Measurements from ENCODE around the gene TMEM165.
"Not testable (repeated sequence)": the region's sequence is repeated elsewhere in the genome, so short reads cannot be mapped to it uniquely, and the experiment has no call there.

TMEM165 gene

GRCh38 chr4:55395529-55396307, at the start of gene TMEM165:
Gene TMEM165, plus strand, starts transcription at chr4:55395957. Its CDS starts 233 bp downstream, at chr4:55396190.
- no peak for DNase-seq (ENCODE audit: low read depth, low spot score)

- no peak for DNase-seq (ENCODE audit: low read depth, low spot score)
Observed at GRCh38 chr4:55345980-55346850, 49.5 kb upstream of the TMEM165 start, which contains the start of gene SRD5A3. Gene SRD5A3, plus strand, starts transcription at chr4:55346242. Its CDS starts 95 bp downstream, at chr4:55346337.

GRCh38 chr4:55346851-55347255, 48.9 kb upstream of the TMEM165 start:
- no peak for DNase-seq (ENCODE audit: low read depth, low spot score)

- no peak for DNase-seq (ENCODE audit: low read depth, low spot score)
Observed at GRCh38 chr4:55347610-55348228, 48.0 kb upstream of the TMEM165 start.

GRCh38 chr4:55348466-55348865, 47.3 kb upstream of the TMEM165 start:
- DNase-seq (ENCODE audit: low read depth, low spot score) = no peak

GRCh38 chr4:55350870-55351269, 44.9 kb upstream of the TMEM165 start:
- DNase-seq (ENCODE audit: low read depth, low spot score) = not testable (repeated sequence)

GRCh38 chr4:55351824-55352223, 43.9 kb upstream of the TMEM165 start:
- DNase-seq (ENCODE audit: low read depth, low spot score) = no peak

GRCh38 chr4:55352726-55353125, 43.0 kb upstream of the TMEM165 start:
- DNase-seq (ENCODE audit: low read depth, low spot score) = no peak

GRCh38 chr4:55353228-55353747, 42.5 kb upstream of the TMEM165 start:
- not testable (repeated sequence) for DNase-seq (ENCODE audit: low read depth, low spot score)

- no peak for DNase-seq (ENCODE audit: low read depth, low spot score)
Observed at GRCh38 chr4:55354648-55355047, 41.1 kb upstream of the TMEM165 start.

- DNase-seq (ENCODE audit: low read depth, low spot score) = no peak
Observed at GRCh38 chr4:55355555-55355954, 40.2 kb upstream of the TMEM165 start.

GRCh38 chr4:55356991-55357461, 38.7 kb upstream of the TMEM165 start:
- DNase-seq (ENCODE audit: low read depth, low spot score) = no peak

GRCh38 chr4:55358246-55358645, 37.5 kb upstream of the TMEM165 start:
- no peak for DNase-seq (ENCODE audit: low read depth, low spot score)

GRCh38 chr4:55358668-55359067, 37.1 kb upstream of the TMEM165 start:
- DNase-seq (ENCODE audit: low read depth, low spot score) = no peak

GRCh38 chr4:55359397-55359916, 36.3 kb upstream of the TMEM165 start:
- no peak for DNase-seq (ENCODE audit: low read depth, low spot score)

- DNase-seq (ENCODE audit: low read depth, low spot score) = not testable (repeated sequence)
Observed at GRCh38 chr4:55362938-55363337, 32.8 kb upstream of the TMEM165 start.

- DNase-seq (ENCODE audit: low read depth, low spot score) = no peak
Observed at GRCh38 chr4:55363691-55364351, 31.9 kb upstream of the TMEM165 start.

GRCh38 chr4:55364691-55365344, 30.9 kb upstream of the TMEM165 start:
- DNase-seq (ENCODE audit: low read depth, low spot score) = no peak

- no peak for DNase-seq (ENCODE audit: low read depth, low spot score)
Observed at GRCh38 chr4:55365345-55365728, 30.4 kb upstream of the TMEM165 start.

- no peak for DNase-seq (ENCODE audit: low read depth, low spot score)
Observed at GRCh38 chr4:55366621-55367020, 29.1 kb upstream of the TMEM165 start.

Measured in iPS DF 19.7 (cell line).